H9 (cell line): ENCODE measurements around the gene COL5A2. TPM values are rescaled to one million over a fixed set of nuclear protein-coding genes. Genes with fewer than 3 reads are reported as not detected.

Experiments
- DNase-seq: peaks from one replicate; pipeline ENCODE4 v3.0.0-alpha.2; 2017
- H2AFZ ChIP-seq: one replicate; pipeline ENCODE4 v1.6.1; 2013; ENCODE audit warnings: mild to moderate bottlenecking, low read length, control low read depth, moderate library complexity
- H2AK5ac ChIP-seq: 2 replicates; pipeline ENCODE4 v1.6.1; 2013; ENCODE audit warnings: low read length, control low read depth, mixed read lengths; ENCODE audit not compliant: insufficient read length
- H2BK120ac ChIP-seq: one replicate; pipeline ENCODE4 v1.6.1; 2013; ENCODE audit warnings: low read depth, mild to moderate bottlenecking, low read length, control low read depth, inconsistent platforms; ENCODE audit not compliant: poor library complexity, severe bottlenecking
- H2BK12ac ChIP-seq: 2 replicates; pipeline ENCODE4 v1.6.1; 2013; ENCODE audit warnings: low read length, control low read depth, mixed read lengths, low read depth; ENCODE audit not compliant: insufficient read length
- H2BK15ac ChIP-seq: 2 replicates; pipeline ENCODE4 v1.6.1; 2013; ENCODE audit warnings: low read depth, low read length, control low read depth
- H2BK20ac ChIP-seq: one replicate; pipeline ENCODE4 v1.6.1; 2013; ENCODE audit warnings: low read depth, mild to moderate bottlenecking, low read length, control low read depth, inconsistent platforms; ENCODE audit not compliant: poor library complexity, severe bottlenecking
- H2BK5ac ChIP-seq: 2 replicates; pipeline ENCODE4 v1.6.1; 2013; ENCODE audit warnings: low read length, control low read depth, mixed read lengths; ENCODE audit not compliant: insufficient read length
- H3K14ac ChIP-seq: 2 replicates; pipeline ENCODE4 v1.6.1; 2013; ENCODE audit warnings: low read length, control low read depth; ENCODE audit not compliant: insufficient read depth
- H3K18ac ChIP-seq: 2 replicates; pipeline ENCODE4 v1.6.1; 2013; ENCODE audit warnings: low read depth, mild to moderate bottlenecking, mixed read lengths, low read length, control low read depth; ENCODE audit not compliant: insufficient read length
- H3K23ac ChIP-seq: 2 replicates; pipeline ENCODE4 v1.6.1; 2013; ENCODE audit warnings: low read length, control low read depth, mixed read lengths, low read depth; ENCODE audit not compliant: insufficient read length
- H3K23me2 ChIP-seq: 2 replicates; pipeline ENCODE4 v1.6.1; 2013; ENCODE audit warnings: low read depth, mild to moderate bottlenecking, mixed read lengths, low read length, control low read depth; ENCODE audit not compliant: insufficient read length, poor library complexity, severe bottlenecking
- H3K27ac ChIP-seq: 2 replicates; pipeline ENCODE4 v1.5.1; 2013; ENCODE audit warnings: low read length, control low read depth, mixed read lengths, low read depth; ENCODE audit not compliant: insufficient read length
- H3K27me3 ChIP-seq: 2 replicates; pipeline ENCODE4 v1.6.1; 2013; ENCODE audit warnings: low read length, control low read depth, inconsistent platforms; ENCODE audit not compliant: insufficient read depth
- H3K4ac ChIP-seq: 2 replicates; pipeline ENCODE4 v1.6.1; 2013; ENCODE audit warnings: low read depth, mild to moderate bottlenecking, control low read depth, inconsistent platforms, low read length, moderate library complexity
- H3K4me1 ChIP-seq: 2 replicates; pipeline ENCODE4 v1.6.1; 2013; ENCODE audit warnings: low read length, control low read depth, inconsistent platforms; ENCODE audit not compliant: insufficient read depth
- H3K4me2 ChIP-seq: 2 replicates; pipeline ENCODE4 v1.6.1; 2013; ENCODE audit warnings: low read length, control low read depth, mixed read lengths; ENCODE audit not compliant: insufficient read length, insufficient read depth
- H3K56ac ChIP-seq: 2 replicates; pipeline ENCODE4 v1.6.1; 2013; ENCODE audit warnings: low read depth, mild to moderate bottlenecking, mixed read lengths, low read length, control low read depth; ENCODE audit not compliant: insufficient read length
- H3K79me1 ChIP-seq: 2 replicates; pipeline ENCODE4 v1.6.1; 2013; ENCODE audit warnings: low read depth, mild to moderate bottlenecking, moderate library complexity, low read length, control low read depth, inconsistent platforms; ENCODE audit not compliant: insufficient read depth, poor library complexity, severe bottlenecking
- H3K79me2 ChIP-seq: 2 replicates; pipeline ENCODE4 v1.6.1; 2013; ENCODE audit warnings: low read length, control low read depth, inconsistent platforms; ENCODE audit not compliant: insufficient read depth
- H3K9ac ChIP-seq: 2 replicates; pipeline ENCODE4 v1.6.1; 2013; ENCODE audit warnings: low read length, control low read depth, mixed read lengths; ENCODE audit not compliant: insufficient read length; ENCODE audit errors: extremely low read depth
- H3K9me3 ChIP-seq: one replicate; pipeline ENCODE4 v1.6.1; 2013; ENCODE audit warnings: low read depth, low read length, inconsistent platforms; ENCODE audit not compliant: control insufficient read depth
- H3T11ph ChIP-seq: one replicate; pipeline ENCODE4 v1.6.1; 2013; ENCODE audit warnings: mild to moderate bottlenecking, low read length, control low read depth, inconsistent platforms
- H4K20me1 ChIP-seq: one replicate; pipeline ENCODE4 v1.6.1; 2013; ENCODE audit not compliant: control insufficient read depth, insufficient read length, insufficient read depth
- H4K5ac ChIP-seq: 2 replicates; pipeline ENCODE4 v1.6.1; 2013; ENCODE audit warnings: low read depth, mild to moderate bottlenecking, mixed read lengths, low read length, control low read depth; ENCODE audit not compliant: insufficient read length
- H4K8ac ChIP-seq: replicated peaks from 2 replicates; pipeline ENCODE4 v1.6.1; 2013; ENCODE audit warnings: low read length, control low read depth, mixed read lengths, low read depth; ENCODE audit not compliant: insufficient read length
- H4K91ac ChIP-seq: 2 replicates; pipeline ENCODE4 v1.6.1; 2013; ENCODE audit warnings: low read depth, mild to moderate bottlenecking, moderate library complexity, mixed read lengths, low read length, control low read depth; ENCODE audit not compliant: insufficient read length
- H3K27ac Mint-ChIP-seq, 3 experiments: 2 replicates in 2 of 3; 3 replicates in 1 of 3; pipeline ENCODE4 v1.8.0; 2020 to 2021; ENCODE audit warnings: mixed read lengths in 3 of 3, mild to moderate bottlenecking in 1 of 3, moderate library complexity in 1 of 3
- H3K27me3 Mint-ChIP-seq: 2 replicates; pipeline ENCODE4 v1.8.0; 2021; ENCODE audit warnings: low read depth, mild to moderate bottlenecking, moderate library complexity, mixed read lengths
- H3K36me3 Mint-ChIP-seq, 3 experiments: 2 replicates in 2 of 3; 3 replicates in 1 of 3; pipeline ENCODE4 v1.8.0; 2020 to 2021; ENCODE audit warnings: low read depth in 3 of 3, mixed read lengths in 3 of 3; ENCODE audit not compliant: insufficient read depth in 1 of 3
- H3K4me1 Mint-ChIP-seq, 2 experiments: 2 replicates each; pipeline ENCODE4 v1.8.0; 2020; ENCODE audit warnings: mixed read lengths in 2 of 2
- H3K4me3 Mint-ChIP-seq, 2 experiments: 2 replicates in 1 of 2; 3 replicates in 1 of 2; pipeline ENCODE4 v1.8.0; 2020 to 2021; ENCODE audit warnings: mild to moderate bottlenecking in 2 of 2, mixed read lengths in 2 of 2, moderate library complexity in 1 of 2
- H3K9me3 Mint-ChIP-seq, 2 experiments: 2 replicates in 1 of 2; 3 replicates in 1 of 2; pipeline ENCODE4 v1.8.0; 2020; ENCODE audit warnings: mild to moderate bottlenecking in 2 of 2, mixed read lengths in 2 of 2, moderate library complexity in 1 of 2
- CTCF ChIP-seq: fragments of 200-600 bp; sonication (generic); conservative IDR thresholded peaks from 3 replicates; pipeline ENCODE4 v1.8.0; 2021; ENCODE audit warnings: antibody characterized with exemption, mild to moderate bottlenecking
- WGBS: extraction: QIAGEN DNeasy Blood & Tissue Kit; methylation state at CpG from one replicate; pipeline ENCODE4 v1.1.7; 2013; ENCODE audit warnings: missing lambda C conversion rate, low lambda C conversion rate, mixed read lengths; ENCODE audit not compliant: insufficient read length; ENCODE audit errors: extremely low coverage; 5-methylcytosine and 5-hydroxymethylcytosine counted together
- total RNA-seq: library from RNA; stranded (reverse); gene quantifications from 2 replicates; pipeline ENCODE4 v1.2.1, GENCODE V29; 2021

COL5A2 gene
- total RNA-seq, 1 experiment from 2014 or later, result 10.5 TPM

GRCh38 chr2:189152483-189152882 is 27.1 kb downstream of the COL5A2 start:
- Histone ChIP-seq H3K79me1 (no peaks in the 10 kb centered on the region), H3K9me3 (no peaks in the 10 kb centered on the region), H3K23ac (no peak overlapping the region), H3K14ac (no peak overlapping the region), H3K27me3 (no peaks in the 10 kb centered on the region), H3K23me2 (no peaks in the 10 kb centered on the region), H3K18ac (no peak overlapping the region), H3K56ac (no peak overlapping the region), H4K5ac (no peak overlapping the region), H3K4me1 (peaks cover 3% of the 10 kb centered on the region; the same call in 1 of the 2 replicates), H3K9ac (no peak overlapping the region), H2AK5ac (no peak overlapping the region), H2BK15ac (no peak overlapping the region), H4K20me1 (no peaks in the 10 kb centered on the region), H4K8ac (no peak overlapping the region), H2AFZ (no peak overlapping the region), H2BK120ac (no peak overlapping the region), H3T11ph (no peak overlapping the region), H4K91ac (no peak overlapping the region), H3K79me2 (no peaks in the 10 kb centered on the region), H2BK5ac (no peak overlapping the region), H3K27ac (no peak overlapping the region), H2BK20ac (no peak overlapping the region), H2BK12ac (no peak overlapping the region), H3K4ac (no peak overlapping the region), H3K4me2 (no peak overlapping the region)
- no CpG with 5 or more reads among the region's 3 CpGs for WGBS
- H3K27me3 Mint-ChIP-seq, result no peaks in the 10 kb centered on the region
- H3K27ac Mint-ChIP-seq, result no peak overlapping the region; a peak in 1 of 7 replicates
- H3K4me3 Mint-ChIP-seq, result no peak overlapping the region
- no peaks in the 10 kb centered on the region for H3K9me3 Mint-ChIP-seq
- TF ChIP-seq CTCF, result no peak
- no peaks in the 10 kb centered on the region for H3K36me3 Mint-ChIP-seq
- no peak for DNase-seq
- no peaks in the 10 kb centered on the region for H3K4me1 Mint-ChIP-seq
